ENCODE measurements around the gene GPD1L. TPM values are rescaled to one million over a fixed set of nuclear protein-coding genes. Genes with fewer than 3 reads are reported as not detected.
A peak's percentile ranks its signal among the peaks of the same experiment; 100 is the strongest.

GPD1L gene
- total and polyA plus RNA-seq, 2 of the 13 experiments (the other 11 are each of a cell fraction or from before 2014, with no cell fraction given), result 4.9 to 13.7 TPM

DNA sequence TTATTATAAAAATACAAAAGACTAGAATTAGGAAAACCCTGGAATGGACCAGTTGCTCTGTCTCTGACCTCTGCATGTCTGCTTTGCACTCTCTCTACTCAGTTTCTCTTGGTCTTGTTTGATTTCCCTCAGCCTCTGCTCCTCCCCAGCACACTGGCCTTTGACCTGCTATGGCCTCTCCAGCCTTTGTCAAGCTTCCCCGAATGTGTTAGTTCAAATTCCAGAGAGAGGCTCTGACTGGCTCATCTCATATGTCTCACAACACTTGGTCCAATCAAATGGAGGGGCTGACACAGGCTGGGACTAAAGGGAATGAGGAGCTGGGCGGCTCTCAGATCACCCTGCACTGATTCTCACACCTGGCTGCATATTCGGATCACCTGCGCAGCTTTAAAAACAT is 79.7 kb downstream of the GPD1L start (continued):
- no peak for TF ChIP-seq RFX3 (CRISPR knock-in tag; IDR thresholded peaks at IDR 0.05)
- no peak for TF ChIP-seq ZBTB3 (CRISPR knock-in tag; IDR thresholded peaks at IDR 0.05; ENCODE audit: borderline replicate concordance, low read depth)
- TF ChIP-seq ASH2L (IDR thresholded peaks at IDR 0.05; ENCODE audit: insufficient read length, low read depth, low read length), result peak; percentile 29
- TF ChIP-seq LCORL (IDR thresholded peaks at IDR 0.05), result no peak
- TF ChIP-seq LCORL (CRISPR knock-in tag; IDR thresholded peaks at IDR 0.05), result peak; percentile 59; the same call in 1 of the 2 replicates
- no peak for TF ChIP-seq ELF4 (CRISPR knock-in tag; IDR thresholded peaks at IDR 0.05; ENCODE audit: borderline replicate concordance)
- no peak for TF ChIP-seq RBM22 (optimal IDR thresholded peaks at IDR 0.05; ENCODE audit: low read length)

DNA sequence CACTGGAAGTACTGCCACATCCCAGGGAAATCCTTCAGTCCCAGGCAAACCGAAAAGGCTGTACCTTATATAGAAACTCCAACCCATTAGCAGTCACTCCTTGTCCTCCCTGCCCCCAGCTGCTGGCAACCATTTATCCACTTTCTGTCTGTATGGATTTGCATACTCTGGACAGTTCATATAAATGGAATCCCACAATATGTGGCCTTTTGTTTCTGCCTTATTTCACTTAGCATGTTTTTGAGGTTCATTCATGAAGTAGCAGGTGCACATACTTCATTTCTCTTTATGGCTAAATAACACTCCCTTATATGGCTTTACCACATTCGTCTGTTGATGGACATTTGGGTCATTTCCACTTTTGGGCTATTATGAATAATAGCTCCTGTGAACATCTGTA is 80.5 kb downstream of the GPD1L start:
- 58% methylated on average over 2 of the region's 2 CpGs for WGBS (ENCODE audit: low lambda C conversion rate)
- Histone ChIP-seq H3K27ac (ENCODE audit: extremely low read length, insufficient read depth, low read length) (no peak overlapping the region), H3K4me2 (ENCODE audit: low read depth, low read length) (peak overlapping the region; percentile 74), H3K4me3 (replicated peaks in 1 of 3; ENCODE audit: insufficient read depth in 1 of 3, low read depth in 2 of 3, low read length in 3 of 3) (0 out of 6 replicates have a peak overlapping the region, but pooled peaks of 1 of the 3 experiments have one; percentile 31), H3K36me3 (replicated peaks in 1 of 2; ENCODE audit: control insufficient read depth in 1 of 2, insufficient read depth in 2 of 2, low read length in 2 of 2) (no peaks in the 10 kb centered on the region), H3K4me1 (ENCODE audit: insufficient read depth, low read length) (peaks cover 42% of the 10 kb centered on the region), H3K27me3 (ENCODE audit: control insufficient read depth in 1 of 2, insufficient read depth in 2 of 2, low read length in 2 of 2) (no peaks in the 10 kb centered on the region; a peak in 1 of 5 replicates), H2AFZ (ENCODE audit: low read length) (no peak overlapping the region), H4K20me1 (ENCODE audit: insufficient read depth, low read length) (no peaks in the 10 kb centered on the region), H3K9me3 (ENCODE audit: low read length) (no peaks in the 10 kb centered on the region), H3K9ac (ENCODE audit: insufficient read depth, low read depth, low read length) (no peak overlapping the region), H3K79me2 (ENCODE audit: insufficient read depth, low read length) (no peaks in the 10 kb centered on the region)
- intact Hi-C loops (cut with micrococcal nuclease; ENCODE audit: unreplicated experiment) (loop anchor here (2.0 kb wide), 2 partner anchors 30 to 52 kb away; partner anchors contain the start of gene CMTM8), in situ Hi-C loops (cut with HindIII; ENCODE audit: extremely low pct_ligation_motif_present, low pct_unique_long_range_greater_than_20kb) (no loop called here)
- ChIA-PET POLR2A (interaction anchor here (0.8 to 1.4 kb wide), 3 partner anchors 31 to 105 kb away, joined by 3 to 9 read pairs (median 3); partner anchors contain the start of gene CMTM8), CTCF (ENCODE audit: low intra/inter-chr PET ratio, low total read pairs) (interaction anchor here (0.7 kb wide), 1 partner anchor 9 kb away, joined by 4 read pairs; no protein-coding TSS in a partner anchor)
- TF ChIP-seq ZFP41 (CRISPR knock-in tag; IDR thresholded peaks at IDR 0.05; ENCODE audit: borderline replicate concordance), result no peak
- TF ChIP-seq WIZ (CRISPR knock-in tag; IDR thresholded peaks at IDR 0.05), result no peak
- no peak for TF ChIP-seq ZNF850 (CRISPR knock-in tag; conservative IDR thresholded peaks at IDR 0.05)
- BruUV-seq (replicated peaks), result no TSS peak
- FAIRE-seq (no peak), ATAC-seq (no peak), DNase-seq (ENCODE audit: low spot score) (no peak)
